Daoy (cell line): Measurements from ENCODE around the gene POLR2L. TPM values are rescaled to one million over a fixed set of nuclear protein-coding genes. Genes with fewer than 3 reads are reported as not detected.
A peak's percentile ranks its signal among the peaks of the same experiment; 100 is the strongest.

Source experiments
- DNase-seq: peaks from one replicate; pipeline ENCODE4 v3.0.0-alpha.2; 2015; ENCODE audit warnings: low read depth
- total RNA-seq: library from RNA; depleted of rRNA; stranded (reverse); fragments of >200 nt; shearing (Covaris generic); gene quantifications from 2 replicates; pipeline ENCODE4 v1.2.3, GENCODE V29; 2014

POLR2L gene
- total RNA-seq, 1 experiment from 2014 or later, result 75.7 TPM

GRCh38 chr11:811446-812245 lies 30.7 kb downstream of the POLR2L start:
- no peak for DNase-seq

- DNase-seq, result no peak
These were observed 32.2 kb downstream of the POLR2L start for GRCh38 chr11:810040-810567.

GRCh38 chr11:809287-810039 lies 32.9 kb downstream of the POLR2L start, which contains the start of gene RPLP2:
Gene RPLP2, plus strand, starts transcription at chr11:809967. Its CDS starts 268 bp downstream, at chr11:810235.
- peak; percentile 98 for DNase-seq

GRCh38 chr11:808427-809286 lies 33.7 kb downstream of the POLR2L start:
- DNase-seq, result peak; percentile 30

- DNase-seq, result no peak
These were observed 37.7 kb downstream of the POLR2L start for GRCh38 chr11:804599-804964.

- DNase-seq, result no peak
These were observed 38.3 kb downstream of the POLR2L start for GRCh38 chr11:803770-804598.

GRCh38 chr11:803467-803742 lies 38.9 kb downstream of the POLR2L start:
- no peak for DNase-seq

- DNase-seq, result no peak
These were observed 39.4 kb downstream of the POLR2L start for GRCh38 chr11:802693-803466.

- no peak for DNase-seq
These were observed 40.2 kb downstream of the POLR2L start for GRCh38 chr11:802018-802617.

- no peak for DNase-seq
These were observed 41.1 kb downstream of the POLR2L start for GRCh38 chr11:801097-801780.

GRCh38 chr11:800473-800872 lies 41.9 kb downstream of the POLR2L start:
- no peak for DNase-seq

GRCh38 chr11:799641-800316 lies 42.5 kb downstream of the POLR2L start:
- DNase-seq, result no peak

- DNase-seq, result peak; percentile 90
These were observed 44.1 kb downstream of the POLR2L start, which contains the start of gene SLC25A22 for GRCh38 chr11:798093-798713. Gene SLC25A22, minus strand, starts transcription at chr11:798281. Its CDS starts 3,275 bp downstream, at chr11:795006.

- peak; percentile 82 for DNase-seq
These were observed 44.8 kb downstream of the POLR2L start for GRCh38 chr11:797296-798092.

GRCh38 chr11:796565-797295 lies 45.6 kb downstream of the POLR2L start:
- DNase-seq, result no peak
